Pancreas (tissue), 10 donors: ENCODE results near the gene KIF3C. TPM values are rescaled to one million over a fixed set of nuclear protein-coding genes. Genes with fewer than 3 reads are reported as not detected.
"Not testable (repeated sequence)": the region's sequence is repeated elsewhere in the genome, so short reads cannot be mapped to it uniquely, and the experiment has no call there.

ENCODE experiments used
- ATAC-seq, 4 donors: fragments of 200-7000 bp; cut with Tn5 transposase; one replicate each; pipeline versions ENCODE4 v1.8.0 to v1.9.1; 2020; ENCODE audit warnings: mild to moderate bottlenecking in 4 of 4, moderate library complexity in 4 of 4
- DNase-seq, 6 donors: peaks; one replicate each; pipeline ENCODE4 v3.0.0-alpha.2; 2020
- FAIRE-seq: peaks from 2 replicates; lab custom pipeline; 2012; peaks lifted over from hg19 to GRCh38; lab: Jason Lieb, UNC
- H3K27ac ChIP-seq, 4 donors: fragments of 200-600 bp; sonication (generic); 1 replicate in 3 of 4; 2 replicates in 1 of 4; pipeline versions ENCODE4 v1.5.0 to v1.8.0; 2020
- H3K27me3 ChIP-seq, 4 donors: fragments of 200-600 bp; one replicate each; pipeline ENCODE4 v1.8.0; 2021
- H3K36me3 ChIP-seq, 3 donors: fragments of 200-600 bp; sonication (generic) in 1 of 3; one replicate each; pipeline versions ENCODE4 v1.5.0 to v1.8.0; 2020 to 2021
- H3K4me1 ChIP-seq, 3 donors: fragments of 200-600 bp; one replicate each; pipeline ENCODE4 v1.8.0; 2021
- H3K4me3 ChIP-seq, 4 donors: fragments of 200-600 bp; sonication (generic) in 2 of 4; one replicate each; pipeline versions ENCODE4 v1.5.0 to v1.8.0; 2020 to 2021
- H3K9me3 ChIP-seq, 4 donors: fragments of 200-600 bp; one replicate each; pipeline ENCODE4 v1.8.0; 2021
- WGBS, 2 donors: extraction: QIAGEN DNeasy Blood & Tissue Kit; methylation state at CpG; one replicate each; pipeline ENCODE4 v1.1.7; 2013; 5-methylcytosine and 5-hydroxymethylcytosine counted together
- intact Hi-C, 3 donors: fragments of 100-400 bp; cut with DNase I; formaldehyde crosslinking; loops; one replicate each; pipeline versions ENCODE4 v1.11.1 to v1.14.2; 2022
- polyA plus RNA-seq, 2 donors: library from polyadenylated mRNA; stranded (reverse); fragments of 200-250 nt; gene quantifications; one replicate each; pipeline ENCODE4 v1.2.3, GENCODE V29; 2013
- total RNA-seq, 6 donors: library from RNA; stranded (reverse); fragmentation: NEBNext Ultra II Directional in 4 of 6; extraction: Animal tissue kit (Norgen Biotek cat#: 25700) in 4 of 6; gene quantifications; one replicate each; pipeline versions ENCODE4 v1.2.1 to v1.2.4, GENCODE V29; 2021 to 2023
- TF ChIP-seq, protein P1 (sequence below), 4 donors: fragments of 200-600 bp; sonication (generic) in 3 of 4; IDR thresholded peaks; one replicate each; pipeline versions ENCODE4 v1.5.0 to v1.8.0; 2021; ENCODE audit warnings: antibody characterized with exemption in 4 of 4
- donor health status: healthy with polysubstance abuse.
- donor health status: DM: no; HTN: no; CAD: no; lungs with moderate emphysema.
- donor health status: DM: no; HTN: no; CAD: no.
- donor health status: control.
- donor health status: control.
- donor health status: Bipolar disorder and iron deficiency.
- donor health status: DM: yes; HTN: yes; CAD: no.
- donor health status: DM: no; HTN: no; CAD: no.
- donor health status: DM: no; HTN: no; CAD: no.
- donor health status: DM: yes; HTN: yes; CAD: no.

The KIF3C gene
- total RNA-seq (1 to 10 TPM in 5 of 6 donors, under 1 TPM in 1; 0.38 to 8.2 (median 2.0) TPM), polyA plus RNA-seq (1 to 10 TPM; 1.6 to 4.6 TPM)

DNA sequence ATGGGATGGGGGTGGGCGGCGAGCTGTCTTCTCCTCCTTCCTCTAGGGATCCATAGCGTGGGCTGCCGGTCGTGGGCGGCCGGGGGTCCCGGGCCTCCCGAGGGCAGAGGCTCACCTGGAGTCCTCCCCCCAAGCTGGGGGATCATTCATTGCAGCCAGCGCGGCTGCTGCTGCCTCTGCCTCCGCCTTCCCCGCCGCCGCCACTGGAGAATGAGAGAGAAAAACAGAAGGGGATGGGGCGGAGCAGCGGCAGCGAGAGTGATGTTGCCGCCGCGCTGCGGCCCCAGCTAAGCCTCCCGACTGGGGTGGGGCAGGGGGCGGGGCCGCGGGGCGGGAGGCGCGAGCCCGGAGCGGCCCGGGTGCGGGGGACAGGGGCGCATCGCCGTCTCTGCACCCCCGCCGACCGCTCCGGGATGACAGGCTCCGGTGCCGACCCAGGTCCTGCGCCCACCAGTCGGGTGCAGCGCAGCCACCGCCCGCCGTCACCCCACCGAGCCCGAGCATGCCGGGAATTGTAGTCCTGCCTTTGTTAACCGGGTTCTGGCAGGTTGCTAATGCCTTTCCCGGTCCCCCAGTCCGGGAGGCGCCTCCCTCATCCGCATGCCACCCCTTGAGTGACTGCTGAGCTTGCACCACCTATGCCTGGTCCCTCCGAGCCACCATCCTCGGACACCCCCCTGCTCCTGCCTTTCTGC lies at the start of gene KIF3C:
Gene KIF3C (minus strand): TSS at position 225 of the 695 bp plus-strand sequence. CDS start 580 bp downstream, outside the sequence.
- Histone ChIP-seq H3K36me3 (no peaks in the 10 kb centered on the region), H3K4me1 (no peaks in the 10 kb centered on the region), H3K27ac (peak within 1 kb of the TSS in 2 of 4 donors; percentile 44 to 54), H3K4me3 (peak within 1 kb of the TSS; percentile 69 to 85 (median 80)), H3K27me3 (no peaks in the 10 kb centered on the region), H3K9me3 (no peaks in the 10 kb centered on the region)
- FAIRE-seq (no peak), ATAC-seq (peak; percentile 76 to 89 (median 87)), DNase-seq (peak; percentile 50 to 78 (median 62))
- TF ChIP-seq, protein P1, sequence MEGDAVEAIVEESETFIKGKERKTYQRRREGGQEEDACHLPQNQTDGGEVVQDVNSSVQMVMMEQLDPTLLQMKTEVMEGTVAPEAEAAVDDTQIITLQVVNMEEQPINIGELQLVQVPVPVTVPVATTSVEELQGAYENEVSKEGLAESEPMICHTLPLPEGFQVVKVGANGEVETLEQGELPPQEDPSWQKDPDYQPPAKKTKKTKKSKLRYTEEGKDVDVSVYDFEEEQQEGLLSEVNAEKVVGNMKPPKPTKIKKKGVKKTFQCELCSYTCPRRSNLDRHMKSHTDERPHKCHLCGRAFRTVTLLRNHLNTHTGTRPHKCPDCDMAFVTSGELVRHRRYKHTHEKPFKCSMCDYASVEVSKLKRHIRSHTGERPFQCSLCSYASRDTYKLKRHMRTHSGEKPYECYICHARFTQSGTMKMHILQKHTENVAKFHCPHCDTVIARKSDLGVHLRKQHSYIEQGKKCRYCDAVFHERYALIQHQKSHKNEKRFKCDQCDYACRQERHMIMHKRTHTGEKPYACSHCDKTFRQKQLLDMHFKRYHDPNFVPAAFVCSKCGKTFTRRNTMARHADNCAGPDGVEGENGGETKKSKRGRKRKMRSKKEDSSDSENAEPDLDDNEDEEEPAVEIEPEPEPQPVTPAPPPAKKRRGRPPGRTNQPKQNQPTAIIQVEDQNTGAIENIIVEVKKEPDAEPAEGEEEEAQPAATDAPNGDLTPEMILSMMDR (IDR thresholded peaks at IDR 0.05) = no peak
- intact Hi-C loops = loop anchor here in 1 of 3 donors (10.0 kb wide), 1 partner anchor 162 kb away; no protein-coding TSS in a partner anchor
- WGBS, 2 donors = 1% methylated on average over 46 to 58 of the region's 58 CpGs

DNA sequence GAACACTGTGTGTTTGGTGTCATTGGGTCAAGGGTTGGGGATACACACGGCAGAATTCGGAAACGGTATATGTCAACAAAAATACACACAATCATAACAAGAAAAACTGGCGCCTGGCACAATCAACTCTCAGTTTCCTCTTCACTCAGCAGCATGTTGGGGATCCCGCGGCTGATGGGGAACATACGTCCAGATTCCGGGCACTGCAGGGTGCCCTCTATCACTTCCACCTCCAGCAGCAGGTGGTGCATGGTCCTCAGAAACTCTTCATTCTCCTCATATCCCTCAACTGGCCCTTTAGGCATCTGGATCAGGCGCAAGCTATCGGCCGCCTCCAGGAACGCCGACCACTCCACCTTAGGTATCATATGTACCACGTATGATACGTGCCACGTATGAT lies 45.8 kb upstream of the KIF3C start:
- ATAC-seq, FAIRE-seq, H3K36me3 ChIP-seq, H3K4me3 ChIP-seq, H3K9me3 ChIP-seq, H3K27ac ChIP-seq, H3K4me1 ChIP-seq, intact Hi-C loops, H3K27me3 ChIP-seq, DNase-seq: not testable (repeated sequence)
- 88 to 91% methylated on average over 16 of the region's 16 CpGs for WGBS, 2 donors

DNA sequence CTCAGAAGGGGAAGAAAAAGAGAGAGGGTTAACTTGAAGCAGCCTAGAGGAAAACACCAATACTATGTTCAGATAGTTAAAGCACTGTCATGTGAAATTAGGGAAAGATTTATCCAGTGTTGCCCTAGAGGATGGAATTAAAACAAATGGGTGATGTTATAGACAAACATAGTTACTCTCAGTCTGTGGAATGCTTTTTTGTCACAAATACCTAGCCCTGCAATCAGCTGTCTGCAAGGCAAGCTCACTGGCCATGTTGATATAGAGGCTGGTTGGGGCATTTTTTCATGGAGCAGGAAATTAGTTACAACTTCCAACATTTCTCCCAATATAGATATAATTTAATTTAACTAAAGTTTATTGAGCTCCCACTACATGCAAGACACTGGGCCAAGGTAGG lies 43.2 kb upstream of the KIF3C start:
- Histone ChIP-seq H3K27ac (no peak overlapping the region), H3K36me3 (no peaks in the 10 kb centered on the region), H3K27me3 (no peaks in the 10 kb centered on the region), H3K9me3 (no peaks in the 10 kb centered on the region), H3K4me1 (peaks cover 0 to 5% (median 0%) of the 10 kb centered on the region in 3 donors), H3K4me3 (no peak overlapping the region)
- intact Hi-C loops = no loop called here
- no peak for ATAC-seq
- no peak for DNase-seq
- no peak for FAIRE-seq
- TF ChIP-seq, protein P1 (IDR thresholded peaks at IDR 0.05) = no peak

DNA sequence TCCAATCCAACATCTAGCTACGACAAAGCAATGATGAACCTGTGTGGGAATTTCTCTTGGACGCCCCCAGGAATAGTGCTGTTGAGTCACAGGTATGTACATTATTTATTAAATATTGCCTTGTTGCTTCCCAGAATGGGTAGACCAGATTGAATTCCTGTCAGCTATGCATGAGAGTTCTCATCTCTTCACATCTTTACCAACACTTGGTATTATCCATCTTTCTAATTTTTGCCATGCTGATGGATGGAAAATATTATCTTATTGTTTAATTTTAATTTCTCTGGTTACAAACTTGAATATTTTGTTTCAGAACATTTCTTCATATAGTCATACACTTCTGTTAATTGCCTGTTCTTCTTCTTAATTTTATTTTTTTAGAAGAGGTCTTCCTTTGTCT lies 42.0 kb upstream of the KIF3C start:
- WGBS, 2 donors = 90 to 96% methylated on average over 2 of the region's 2 CpGs
- Histone ChIP-seq H3K27me3 (no peaks in the 10 kb centered on the region), H3K4me3 (no peak overlapping the region), H3K36me3 (no peaks in the 10 kb centered on the region), H3K4me1 (peaks cover 0 to 8% (median 0%) of the 10 kb centered on the region in 3 donors), H3K9me3 (no peaks in the 10 kb centered on the region), H3K27ac (no peak overlapping the region)
- intact Hi-C loops = no loop called here
- TF ChIP-seq, protein P1 (IDR thresholded peaks at IDR 0.05) = no peak
- ATAC-seq = no peak
- DNase-seq = no peak
- no peak for FAIRE-seq

DNA sequence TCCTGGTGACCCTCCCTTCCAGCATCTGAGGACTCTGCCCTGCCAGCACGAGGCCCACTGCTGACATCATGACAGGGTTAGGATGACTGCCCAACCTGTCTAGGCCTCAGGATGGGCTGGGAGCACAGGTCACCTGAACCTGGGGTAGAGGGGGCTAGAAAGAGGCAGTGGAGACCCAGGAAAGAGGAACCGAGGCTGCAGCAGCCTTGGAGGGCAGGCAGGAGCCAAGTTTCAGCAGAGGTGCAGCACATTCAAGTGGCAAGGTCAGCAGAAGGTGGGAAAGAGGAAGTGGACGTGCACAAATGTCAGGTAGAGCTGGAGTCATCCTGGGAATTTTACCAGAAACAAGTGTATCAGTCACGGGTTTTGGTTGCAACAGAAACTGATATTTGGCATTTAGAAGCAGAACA lies 37.9 kb upstream of the KIF3C start:
- peak in 3 of 4 donors; percentile 22 to 52 (median 30) for ATAC-seq
- no peak for DNase-seq
- Histone ChIP-seq H3K4me1 (peaks cover 0 to 23% (median 10%) of the 10 kb centered on the region in 3 donors), H3K27ac (peak overlapping the region in 3 of 4 donors; percentile 33 to 91 (median 70)), H3K27me3 (no peaks in the 10 kb centered on the region), H3K36me3 (no peaks in the 10 kb centered on the region), H3K4me3 (no peak overlapping the region), H3K9me3 (no peaks in the 10 kb centered on the region)
- TF ChIP-seq, protein P1 (IDR thresholded peaks at IDR 0.05) = no peak
- FAIRE-seq = no peak
- intact Hi-C loops = no loop called here
- WGBS, 2 donors = 48 to 55% methylated on average over 4 of the region's 4 CpGs
